Left lobe of liver (tissue), 2 donors: Measurements from ENCODE around the gene B4GALT3. TPM values are rescaled to one million over a fixed set of nuclear protein-coding genes. Genes with fewer than 3 reads are reported as not detected.

Source experiments
- ATAC-seq: fragments of 200-7000 bp; cut with Tn5 transposase; one replicate; pipeline ENCODE4 v1.9.1; 2020; ENCODE audit warnings: mild to moderate bottlenecking, moderate library complexity
- DNase-seq: peaks from one replicate; pipeline ENCODE4 v3.0.0-alpha.2; 2020; ENCODE audit warnings: low spot score
- total RNA-seq: library from RNA; stranded (reverse); gene quantifications from one replicate; pipeline ENCODE4 v1.2.1, GENCODE V29; 2021
- donor health status: DM: no; HTN: no; CAD: no; lungs with moderate emphysema.
- donor health status: DM: no; HTN: yes; CAD: no.

Gene B4GALT3
- total RNA-seq, 1 donor from 2014 or later = 9.1 TPM

DNA sequence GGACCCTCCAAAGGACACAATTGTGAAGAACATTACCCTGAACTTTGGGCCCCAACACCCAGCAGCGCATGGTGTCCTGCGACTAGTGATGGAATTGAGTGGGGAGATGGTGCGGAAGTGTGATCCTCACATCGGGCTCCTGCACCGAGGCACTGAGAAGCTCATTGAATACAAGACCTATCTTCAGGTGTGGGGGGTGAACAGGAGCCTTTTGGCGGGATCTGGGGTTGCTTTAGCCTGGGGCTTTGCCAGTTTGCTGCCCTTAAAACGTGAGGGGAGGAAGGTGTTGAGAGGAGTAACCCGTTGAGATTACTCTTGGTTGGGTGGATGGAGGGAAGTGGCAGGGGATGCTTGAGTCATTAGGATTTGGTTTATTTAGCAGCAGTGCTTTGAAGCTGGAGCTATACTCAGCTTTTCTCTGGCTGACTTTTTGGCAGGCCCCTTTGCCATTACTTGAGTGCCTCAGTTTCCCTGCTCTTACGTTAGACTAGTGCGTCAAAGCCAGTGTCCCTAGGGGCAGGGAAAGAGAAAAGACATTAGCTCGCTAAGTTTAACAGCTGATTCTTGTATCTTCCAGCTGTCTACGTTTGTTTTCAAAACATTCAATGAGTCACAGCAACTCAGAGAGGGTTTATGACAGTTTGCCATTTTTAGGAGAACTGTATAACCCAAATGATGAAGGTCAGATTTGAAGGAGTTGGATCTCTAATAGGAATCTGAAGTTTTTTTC is 29.3 kb upstream of the B4GALT3 start:
- ATAC-seq (no peak), DNase-seq (no peak)

DNA sequence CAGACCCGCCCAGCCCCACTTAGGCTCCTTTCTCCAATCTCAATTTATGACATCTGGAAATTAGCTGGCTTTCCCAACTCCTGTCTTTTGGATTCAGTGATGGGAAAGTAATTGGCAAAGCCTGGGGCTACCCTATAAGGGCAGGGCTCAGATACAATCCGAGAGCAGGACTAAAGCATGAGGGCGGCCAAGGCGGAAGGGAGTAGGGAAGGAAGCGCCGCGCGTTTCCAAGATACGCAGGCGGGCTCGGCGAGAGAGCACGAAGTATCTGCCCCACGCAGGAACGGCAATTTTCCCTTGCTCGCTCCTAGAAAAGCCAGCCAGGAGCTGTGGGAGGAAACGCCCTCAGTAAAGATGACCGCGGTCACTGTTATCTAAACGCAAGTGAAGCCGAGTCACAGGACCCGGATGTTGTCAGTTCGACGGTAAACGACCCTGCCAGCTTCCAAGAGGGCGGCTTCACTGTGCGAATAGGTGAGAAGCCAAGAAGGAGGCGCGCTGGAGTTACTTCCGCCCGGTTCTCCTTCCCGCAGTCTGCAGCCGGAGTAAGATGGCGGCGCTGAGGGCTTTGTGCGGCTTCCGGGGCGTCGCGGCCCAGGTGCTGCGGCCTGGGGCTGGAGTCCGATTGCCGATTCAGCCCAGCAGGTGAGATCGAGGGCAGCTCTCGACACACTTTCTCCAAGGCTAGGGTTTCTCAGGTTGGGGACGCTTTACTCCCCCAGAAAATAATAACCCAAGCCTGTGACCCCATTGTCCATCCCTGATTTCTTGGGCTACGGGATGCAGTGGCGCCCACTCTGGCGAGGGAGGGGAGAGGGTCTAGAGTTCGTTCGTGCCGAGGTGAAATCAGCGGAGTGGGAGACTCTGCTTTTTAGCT is 24.8 kb upstream of the B4GALT3 start, which contains the start of gene NDUFS2:
Gene NDUFS2 (plus strand): TSS at position 532 of the 877 bp plus-strand sequence. CDS start 19 bp downstream, at position 551.
- ATAC-seq (peak; percentile 94), DNase-seq (peak; percentile 98)

- peak; percentile 15 for ATAC-seq
- DNase-seq = no peak
Observed at GRCh38 chr1:161200992-161201835, 23.9 kb upstream of the B4GALT3 start.

DNA sequence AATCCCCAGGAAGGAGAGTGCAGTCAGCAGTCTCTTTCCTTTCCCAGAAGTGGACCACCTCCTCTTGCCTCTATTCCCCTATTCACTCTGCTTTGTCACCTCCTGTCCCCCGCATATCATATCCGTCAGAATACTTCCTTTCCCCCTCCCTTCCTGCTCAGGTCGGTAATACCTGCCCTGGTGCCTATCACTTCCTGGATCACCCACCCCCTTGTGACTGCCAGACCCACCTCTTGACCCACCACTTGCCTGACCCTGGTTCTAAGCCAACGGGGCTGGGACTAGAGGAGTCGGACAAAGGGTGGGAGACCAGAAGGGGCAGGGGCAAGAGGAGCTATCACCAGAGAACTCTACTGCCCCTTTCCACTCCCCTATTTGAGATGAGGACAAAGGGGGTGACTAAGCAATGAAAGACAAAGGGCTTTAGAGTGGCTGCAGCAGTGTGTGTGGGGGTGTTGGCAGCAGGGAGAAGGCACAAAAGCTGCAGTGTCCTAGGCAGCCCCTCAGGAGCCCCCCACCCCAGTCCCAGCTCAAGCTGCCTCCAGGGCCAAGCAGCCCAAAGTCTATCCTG is 23.2 kb upstream of the B4GALT3 start:
- DNase-seq = no peak

DNA sequence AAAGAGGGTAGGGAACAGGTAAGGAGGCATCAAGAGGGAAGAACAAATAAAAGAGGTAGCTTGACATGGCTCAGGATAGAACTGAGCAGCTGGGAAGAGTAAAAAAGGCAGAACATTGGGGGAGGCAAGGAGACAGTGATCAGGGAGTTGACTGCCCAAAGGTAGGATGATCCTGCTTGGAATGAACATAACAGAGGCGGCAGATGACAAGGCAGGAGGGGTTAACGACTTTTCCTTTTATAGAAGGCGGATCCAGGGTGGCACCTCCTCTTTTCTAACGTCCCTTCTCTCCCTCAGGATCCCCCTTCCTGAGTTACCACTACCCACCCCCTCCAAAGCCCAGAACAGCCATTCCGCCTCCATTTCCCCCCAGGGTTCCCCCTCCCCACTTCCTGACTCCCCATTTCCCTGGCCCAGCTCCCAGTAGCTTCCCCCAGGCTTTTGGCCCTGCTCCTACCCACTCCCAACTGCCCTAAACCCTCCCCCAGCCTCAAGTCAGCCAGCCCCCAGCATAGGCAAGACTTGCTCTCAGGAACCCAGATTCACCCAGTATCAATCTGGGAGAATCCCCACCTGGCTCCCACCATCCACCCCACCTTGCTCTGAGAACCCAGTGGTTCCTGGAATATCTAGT is 22.3 kb upstream of the B4GALT3 start:
- DNase-seq (no peak), ATAC-seq (no peak)

More for the DNA sequence above, 23.2 kb upstream of the B4GALT3 start:
- ATAC-seq = no peak

DNA sequence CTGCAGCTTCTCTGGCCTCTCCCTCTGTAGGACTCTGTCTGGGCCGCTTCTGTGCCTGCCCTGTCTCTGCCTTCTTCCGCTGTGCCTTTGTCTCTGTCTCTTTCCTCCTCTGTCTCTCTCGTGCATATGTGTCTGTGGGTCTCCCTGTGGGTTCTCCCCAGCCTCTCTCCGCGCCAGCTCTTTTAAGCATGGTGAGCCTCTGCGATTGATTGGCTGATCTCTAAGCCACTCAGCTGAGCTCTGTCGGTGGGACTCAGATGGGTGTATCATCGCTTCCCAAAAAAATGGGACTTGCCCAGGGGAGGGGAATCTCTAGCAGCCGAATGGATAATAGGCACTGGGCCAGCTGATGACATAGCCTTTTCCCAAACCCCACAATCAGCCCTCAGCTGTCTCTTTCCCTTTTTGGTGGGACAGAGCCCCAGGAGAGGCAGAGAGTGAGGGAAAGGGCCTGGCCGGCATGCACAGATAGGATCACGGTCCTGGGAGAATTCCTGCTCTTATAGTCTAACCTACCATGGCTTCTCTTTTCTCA is 21.7 kb upstream of the B4GALT3 start, which contains the start of gene ADAMTS4:
Gene ADAMTS4 (minus strand): TSS at position 158 of the 535 bp plus-strand sequence. CDS start 427 bp downstream, outside the sequence.
- ATAC-seq (no peak), DNase-seq (no peak)

DNA sequence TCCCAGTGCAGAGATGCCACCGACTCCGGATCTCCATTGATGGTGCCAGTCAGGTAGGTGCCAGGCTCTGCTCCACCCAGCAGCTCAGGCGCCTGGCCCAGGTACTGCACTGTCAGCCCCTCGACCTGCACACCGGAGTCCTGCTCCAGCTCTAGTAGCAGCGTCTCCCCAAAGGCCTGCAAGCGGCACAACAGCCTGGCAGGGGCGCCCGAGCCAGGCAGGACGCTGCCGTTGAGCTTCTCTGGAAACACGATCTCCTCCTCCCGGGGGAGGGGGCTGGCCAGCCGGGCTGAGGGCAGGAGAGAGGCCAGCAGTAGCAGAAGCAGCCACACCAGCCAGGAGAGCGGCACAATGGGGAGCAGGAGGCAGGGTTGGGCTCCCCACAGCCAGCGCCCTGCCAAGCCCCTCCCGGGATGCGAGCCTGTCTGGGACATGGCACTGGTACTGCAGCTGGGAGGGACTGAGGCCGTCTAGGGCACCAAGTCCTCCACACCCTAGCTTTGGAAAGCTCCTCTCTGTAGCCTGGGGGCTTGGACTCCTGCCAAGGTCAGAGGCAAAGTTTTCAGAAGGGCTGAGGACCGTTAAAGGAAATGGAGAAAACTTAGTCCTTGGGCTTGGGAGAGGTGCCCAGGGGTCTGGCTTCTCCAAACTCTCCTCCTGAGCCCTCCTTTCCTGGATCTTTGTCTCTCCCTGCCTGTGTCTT is 21.0 kb upstream of the B4GALT3 start:
- ATAC-seq = no peak
- no peak for DNase-seq

DNA sequence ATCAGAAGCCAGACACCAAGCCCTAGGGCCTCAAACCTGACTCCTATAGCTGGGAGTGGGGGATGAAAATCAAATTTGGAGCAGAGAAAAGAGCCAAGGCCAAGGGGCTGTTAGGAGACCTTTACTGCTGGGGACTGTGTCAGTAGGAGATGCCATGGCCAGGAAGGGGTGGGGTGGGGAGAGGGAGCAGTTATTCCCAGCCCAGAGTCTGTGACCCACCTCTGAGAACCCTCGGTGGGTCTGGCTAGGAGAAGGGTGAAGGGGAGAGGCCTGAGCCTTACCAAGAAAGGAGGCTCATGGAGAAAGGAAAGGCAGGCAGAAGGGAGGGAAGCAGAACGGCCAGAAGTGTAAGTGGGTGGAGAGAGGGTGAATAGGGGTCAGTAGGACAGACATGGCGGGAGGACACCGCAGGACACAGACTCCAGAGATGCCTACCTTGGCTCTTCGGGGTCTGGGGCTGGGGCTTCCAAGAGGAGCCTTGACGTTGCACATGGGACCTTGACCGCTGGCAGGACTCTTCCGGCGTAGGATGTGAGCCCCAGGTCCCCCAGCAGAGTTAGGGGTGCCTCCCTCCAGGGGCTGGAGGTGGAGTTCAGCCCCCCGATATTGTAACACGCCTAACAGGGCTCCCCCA is 20.4 kb upstream of the B4GALT3 start:
- ATAC-seq (no peak), DNase-seq (no peak)

DNA sequence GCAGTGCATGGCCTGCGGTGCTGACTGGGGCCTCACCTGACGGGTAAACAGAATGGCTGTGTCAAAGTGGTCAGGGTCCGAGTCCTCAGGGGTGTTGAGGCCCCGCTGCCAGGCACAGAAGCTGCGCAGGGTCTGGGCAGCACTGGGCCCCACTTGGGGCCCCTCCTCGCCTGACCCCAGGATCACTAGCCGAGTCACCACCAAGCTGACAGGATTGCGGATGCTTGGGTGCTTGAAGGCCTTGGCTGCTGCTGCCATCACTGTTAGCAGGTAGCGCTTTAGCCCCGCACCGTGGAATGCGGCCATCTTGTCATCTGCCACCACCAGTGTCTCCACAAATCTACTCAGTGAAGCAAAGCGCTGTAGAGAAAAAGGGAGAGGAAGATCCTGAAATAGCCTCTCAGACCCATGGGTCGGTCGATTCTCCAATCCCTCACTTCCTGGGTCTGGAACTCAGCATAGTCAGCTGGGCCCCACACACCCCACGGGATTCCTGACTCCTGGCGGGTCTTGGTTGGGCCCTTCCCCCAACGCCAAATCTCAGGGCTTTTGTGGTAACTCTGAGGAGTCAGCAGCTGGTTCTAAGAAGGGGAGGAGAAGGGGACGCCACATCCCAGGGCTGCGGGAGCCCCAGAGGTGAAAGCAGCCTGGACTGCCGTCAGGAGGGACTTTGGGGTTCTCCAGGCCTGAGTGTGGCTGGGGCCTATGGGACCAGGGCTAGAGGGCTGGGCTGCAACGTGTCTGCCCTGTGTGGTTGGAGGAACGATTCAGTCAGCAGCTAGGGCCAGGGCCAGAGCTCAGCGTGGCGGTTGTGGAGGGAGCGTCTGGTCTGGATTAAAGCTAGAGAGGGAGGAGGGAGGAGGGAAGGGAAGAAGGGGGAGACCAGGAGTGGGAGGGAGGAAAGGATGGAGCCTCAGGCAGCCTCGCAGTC is 19.5 kb upstream of the B4GALT3 start:
- DNase-seq (no peak), ATAC-seq (no peak)

GRCh38 chr1:161196111-161196510 is 18.8 kb upstream of the B4GALT3 start:
- DNase-seq (no peak), ATAC-seq (no peak)

- DNase-seq = no peak
- no peak for ATAC-seq
Observed at GRCh38 chr1:161195171-161195570, 17.9 kb upstream of the B4GALT3 start.

DNA sequence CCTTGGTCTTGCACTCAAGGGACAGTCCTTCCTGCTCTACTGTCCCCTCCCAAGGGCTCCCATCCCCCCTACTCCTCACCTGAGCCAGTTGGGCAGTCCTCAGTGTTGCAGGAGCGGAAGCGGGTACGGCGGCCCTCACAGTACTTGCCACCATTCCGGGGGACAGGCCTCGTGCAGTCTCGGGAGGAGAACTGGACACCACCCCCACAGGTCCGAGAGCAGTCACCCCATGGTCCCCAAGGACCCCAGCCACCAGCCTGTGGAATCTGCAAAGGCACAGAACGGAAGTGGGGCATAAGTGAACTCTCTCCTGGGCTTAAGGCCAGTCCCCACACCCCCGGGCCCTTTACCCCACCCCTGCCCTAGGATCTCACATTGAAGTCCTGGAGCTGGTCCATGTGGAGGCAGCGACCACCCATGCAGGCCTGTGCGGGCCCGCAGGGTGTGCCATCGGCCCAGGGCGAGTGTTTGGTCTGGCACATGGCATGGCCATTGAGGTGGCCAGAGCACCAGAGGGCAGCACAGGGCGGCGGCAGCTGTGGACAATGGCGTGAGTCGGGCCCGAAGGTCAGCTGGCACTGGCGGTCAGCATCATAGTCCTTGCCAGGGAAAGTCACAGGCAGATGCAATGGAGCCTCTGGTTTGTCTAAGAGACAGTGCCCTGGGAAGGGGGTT is 16.4 kb upstream of the B4GALT3 start:
- DNase-seq (peak; percentile 94), ATAC-seq (peak; percentile 91)

GRCh38 chr1:161192476-161193465 is 15.5 kb upstream of the B4GALT3 start:
- DNase-seq (peak; percentile 73), ATAC-seq (peak; percentile 72)

GRCh38 chr1:161191971-161192370 is 14.7 kb upstream of the B4GALT3 start:
- no peak for ATAC-seq
- no peak for DNase-seq

DNA sequence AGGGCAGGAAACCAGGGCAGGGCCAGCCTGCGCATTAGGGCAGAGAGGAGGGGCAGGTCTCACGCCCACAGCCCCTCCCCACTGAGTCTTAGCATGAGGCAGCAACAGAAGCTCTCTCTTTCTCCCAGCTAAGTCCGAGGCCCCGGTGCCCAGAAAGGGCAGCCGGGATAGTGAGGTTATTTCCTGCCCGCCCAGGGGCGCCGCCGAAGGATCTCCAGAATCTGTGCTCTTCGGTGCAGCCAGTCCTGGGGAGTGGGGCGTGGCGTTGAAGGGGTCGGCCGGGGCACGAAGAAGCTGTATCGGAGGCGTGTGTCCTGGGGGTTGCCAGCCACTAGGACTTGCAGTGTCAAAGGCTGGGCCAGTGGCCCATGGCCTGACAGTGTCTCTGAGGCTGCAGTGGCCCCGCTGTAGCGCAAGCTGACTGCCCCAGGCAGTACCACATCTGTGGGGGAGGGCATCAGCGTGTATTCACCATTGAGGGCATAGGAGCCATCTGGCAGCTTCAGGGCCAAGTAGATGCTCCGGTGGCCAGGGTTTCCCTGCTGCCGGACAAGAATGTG is 13.7 kb upstream of the B4GALT3 start:
- ATAC-seq (no peak), DNase-seq (no peak)
